ENCODE measurements around the gene SMCO3. TPM values are rescaled to one million over a fixed set of nuclear protein-coding genes. Genes with fewer than 3 reads are reported as not detected.

Gene SMCO3
- total RNA-seq, 1 donor from 2014 or later: 0.12 TPM

Other genes starting within 250 kb of the SMCO3 start
- gene PLBD1, start 246.3 kb downstream of the SMCO3 start, total RNA-seq: 0.23 and 0.29 TPM in 2 replicates
- not detected in 2 replicates for gene GUCY2C, start 117.6 kb downstream of the SMCO3 start, total RNA-seq
- gene WBP11, start 10.7 kb downstream of the SMCO3 start, total RNA-seq: 21.6 and 24.1 TPM in 2 replicates
- gene C12orf60, start 10.5 kb downstream of the SMCO3 start, total RNA-seq: 0.24 and 2.1 TPM in 2 replicates
- gene ART4, start 29.3 kb upstream of the SMCO3 start, total RNA-seq: 0.29 and 1.8 TPM in 2 replicates
- 2.6 and 9.1 TPM in 2 replicates for gene MGP, start 71.7 kb upstream of the SMCO3 start, total RNA-seq
- gene ERP27, start 124.4 kb upstream of the SMCO3 start, total RNA-seq: not detected in 2 replicates
- gene ARHGDIB, start 147.4 kb upstream of the SMCO3 start, total RNA-seq: 272 and 438 TPM in 2 replicates
- not detected in 2 replicates for gene PDE6H, start 158.9 kb upstream of the SMCO3 start, total RNA-seq

Data from glomerular endothelial cell (primary cell).